ENCODE data around the gene FYB2.
"Not testable (repeated sequence)": the region's sequence is repeated elsewhere in the genome, so short reads cannot be mapped to it uniquely, and the experiment has no call there.

The FYB2 gene

DNA sequence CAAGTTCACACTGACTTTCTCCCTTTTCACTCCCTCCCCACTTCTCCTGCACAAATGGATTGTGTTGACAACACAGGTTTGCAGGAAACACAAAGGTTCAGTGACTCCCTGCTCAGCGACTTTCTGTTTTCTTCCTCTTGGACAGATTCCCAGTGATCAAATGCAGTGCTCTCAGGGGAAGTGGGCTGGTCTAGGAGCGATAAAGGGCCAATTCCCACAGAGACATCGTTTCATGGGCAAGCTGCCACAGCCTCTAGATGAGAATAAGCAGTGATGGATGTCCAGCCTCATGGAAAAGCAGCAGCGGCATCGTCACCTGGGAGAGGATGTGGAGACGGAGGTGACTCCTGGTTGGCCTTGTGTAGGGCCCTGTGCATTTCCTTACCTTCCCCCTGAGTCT lies 30.6 kb downstream of the FYB2 start:
- DNase-seq (ENCODE audit: low spot score), result no peak

DNA sequence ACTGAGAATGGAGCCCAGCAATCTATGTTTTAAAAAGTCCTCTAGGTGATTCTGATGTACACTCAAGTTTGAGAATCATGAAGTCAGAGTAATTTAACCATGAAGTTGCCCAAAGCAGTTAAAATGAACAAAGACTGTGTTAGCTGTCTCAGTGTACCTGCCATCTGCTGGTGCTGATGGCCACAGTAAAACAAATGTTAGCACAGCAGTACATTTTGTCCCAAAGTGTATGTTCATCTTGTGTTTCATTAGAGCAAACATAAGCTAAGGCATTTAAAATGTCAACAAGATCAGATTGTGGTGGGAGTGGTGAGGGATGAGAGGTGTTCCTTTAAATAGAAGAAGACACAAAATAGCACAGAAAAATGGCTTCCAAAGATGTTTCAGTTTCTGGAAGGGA lies 31.1 kb downstream of the FYB2 start:
- DNase-seq (ENCODE audit: low spot score), result no peak

DNA sequence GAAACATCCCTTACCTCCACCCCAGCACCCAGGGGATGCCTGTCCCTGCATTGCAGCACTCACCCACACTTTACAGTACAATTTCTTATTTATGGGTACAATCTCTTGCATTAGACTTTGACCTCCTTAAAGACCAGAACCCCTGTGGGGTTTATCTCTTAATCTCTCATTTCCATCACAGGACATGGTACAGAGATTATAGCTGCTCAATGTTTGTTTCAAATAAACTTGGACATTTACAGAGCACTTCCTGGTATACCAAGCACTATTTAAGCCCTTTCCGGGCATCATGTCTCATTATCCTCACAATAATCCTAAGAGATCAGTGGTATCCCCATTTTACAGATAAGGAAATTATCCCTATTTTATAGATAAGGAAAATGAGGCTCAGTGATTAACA lies 31.9 kb downstream of the FYB2 start:
- DNase-seq (ENCODE audit: low spot score), result no peak

DNA sequence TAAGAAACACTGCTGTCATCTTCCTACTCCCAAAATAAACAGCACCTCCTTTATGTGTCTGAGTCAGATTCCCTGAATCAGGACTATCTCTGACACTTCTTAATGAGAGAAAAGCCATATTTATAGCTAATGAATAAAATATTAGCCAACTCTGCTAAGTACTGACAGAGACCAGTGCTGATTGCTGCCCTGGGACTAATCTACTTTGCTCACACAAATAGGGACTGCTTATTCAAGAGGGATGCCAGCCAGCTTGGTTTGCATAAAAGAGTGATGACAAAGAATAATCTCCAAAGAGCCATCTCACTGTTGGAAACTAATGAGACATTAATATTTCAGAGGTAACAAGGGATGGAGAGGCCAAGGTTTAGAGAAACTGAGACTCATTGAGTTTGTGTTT lies 36.4 kb downstream of the FYB2 start:
- DNase-seq (ENCODE audit: low spot score), result no peak

DNA sequence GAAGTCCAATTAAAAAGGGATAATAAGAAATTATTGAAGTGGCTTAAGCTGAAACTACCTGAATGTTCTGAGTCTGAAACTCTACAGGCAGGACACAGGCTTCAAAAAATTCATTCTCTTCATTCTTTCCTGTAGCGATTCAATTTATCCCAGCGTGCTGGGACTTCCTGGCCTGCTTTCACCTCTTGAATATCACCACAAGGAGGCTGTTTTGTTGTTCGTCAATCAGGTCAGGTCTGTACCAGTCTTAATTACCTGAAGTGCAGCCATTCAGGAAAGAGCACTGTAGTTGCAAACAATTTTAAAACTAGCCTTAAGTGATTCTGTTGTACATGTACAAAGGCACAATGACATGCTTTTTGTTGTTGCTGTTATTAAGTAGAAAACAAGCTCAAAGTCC lies 38.4 kb downstream of the FYB2 start:
- no peak for DNase-seq (ENCODE audit: low spot score)

DNA sequence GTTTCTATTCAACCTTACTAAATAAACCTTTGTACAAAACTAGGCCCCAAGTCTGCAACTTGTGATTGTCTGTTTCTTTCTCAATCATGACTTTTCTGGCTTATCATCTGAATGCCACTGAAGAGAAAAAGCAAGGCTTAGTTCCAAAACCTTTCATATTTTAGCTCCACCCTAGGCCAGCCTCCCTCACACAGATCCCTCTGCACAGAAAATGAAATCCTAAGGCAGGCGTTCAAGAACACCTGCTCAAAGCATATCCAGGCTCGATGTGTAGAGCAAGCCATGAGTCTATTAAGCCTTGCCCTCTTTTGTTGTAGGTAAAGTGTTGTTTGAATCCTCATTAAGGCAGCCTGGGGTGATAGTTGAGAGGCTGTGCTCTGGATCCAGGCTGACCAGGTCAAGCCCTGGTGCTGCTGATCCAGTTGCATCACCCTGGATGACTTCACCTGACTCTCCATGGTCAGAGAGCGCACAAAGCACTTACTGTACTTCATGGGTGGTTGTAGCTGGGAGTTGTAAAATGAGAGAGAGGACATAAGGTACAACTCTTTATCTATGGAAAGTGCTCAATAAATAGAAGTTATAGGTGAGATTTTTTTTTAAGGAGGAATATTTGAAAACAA lies 39.0 kb downstream of the FYB2 start:
- DNase-seq (ENCODE audit: low spot score), result no peak

DNA sequence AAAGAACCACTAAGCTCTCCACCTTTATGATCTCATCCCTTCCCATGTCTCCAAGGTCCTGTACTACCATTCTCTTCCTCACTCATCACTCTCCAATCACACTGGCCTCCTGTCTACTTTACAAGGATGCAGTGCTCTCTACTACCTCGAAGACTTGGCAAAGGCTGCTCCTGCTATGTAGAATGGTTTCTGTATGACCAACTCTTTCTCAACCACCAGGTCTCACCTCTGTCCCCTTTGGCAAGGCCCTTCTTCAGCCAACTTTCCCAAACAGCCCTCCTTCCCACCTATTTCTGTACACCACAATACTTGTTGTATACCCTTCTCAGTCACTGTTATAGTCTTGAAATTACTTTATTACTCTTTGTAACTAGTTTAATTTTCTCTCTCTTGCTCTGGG lies 41.2 kb downstream of the FYB2 start:
- no peak for DNase-seq (ENCODE audit: low spot score)

DNA sequence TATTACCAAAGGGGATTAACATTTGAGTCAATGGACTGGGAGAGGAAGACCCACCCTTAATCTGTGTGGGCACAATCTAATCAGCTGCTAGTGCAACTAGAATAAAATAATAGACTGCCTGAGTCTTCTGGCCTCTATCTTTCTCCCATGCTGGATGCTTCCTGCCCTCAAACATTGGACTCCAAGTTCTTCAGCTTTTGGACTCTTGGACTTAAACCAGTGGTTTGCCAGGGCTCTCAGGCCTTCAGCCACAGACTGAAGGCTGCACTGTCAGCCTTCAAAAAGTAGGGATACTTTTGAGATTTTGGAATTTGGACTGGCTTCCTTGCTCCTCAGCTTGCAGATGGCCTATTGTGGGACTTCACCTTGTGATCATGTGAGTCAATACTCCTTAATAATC lies 44.5 kb downstream of the FYB2 start:
- DNase-seq (ENCODE audit: low spot score), result not testable (repeated sequence)

DNA sequence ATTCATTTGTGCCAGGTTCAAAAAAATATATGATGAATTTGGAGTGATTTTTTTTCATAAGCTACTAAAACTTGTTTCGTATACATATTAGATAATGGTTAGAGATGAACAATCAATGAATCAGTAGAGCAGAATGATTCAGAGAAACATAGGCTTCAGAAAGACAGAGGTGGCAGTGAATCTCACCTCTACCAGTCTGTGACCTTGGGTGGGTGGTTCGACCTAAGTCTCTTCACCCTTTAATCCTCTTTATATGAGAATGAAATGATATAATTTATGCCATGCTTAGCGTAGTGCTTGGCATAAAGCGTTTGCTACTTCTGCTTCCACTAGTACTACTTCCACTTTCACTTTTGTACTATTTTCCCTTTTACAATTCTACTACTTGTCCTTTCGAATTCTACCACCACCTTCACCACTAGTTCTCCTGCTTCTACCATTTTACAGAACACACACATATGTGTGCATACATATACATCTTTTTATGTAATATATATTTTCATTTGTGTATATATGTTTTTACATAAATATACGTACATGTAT lies 45.1 kb downstream of the FYB2 start:
- no peak for DNase-seq (ENCODE audit: low spot score)

DNA sequence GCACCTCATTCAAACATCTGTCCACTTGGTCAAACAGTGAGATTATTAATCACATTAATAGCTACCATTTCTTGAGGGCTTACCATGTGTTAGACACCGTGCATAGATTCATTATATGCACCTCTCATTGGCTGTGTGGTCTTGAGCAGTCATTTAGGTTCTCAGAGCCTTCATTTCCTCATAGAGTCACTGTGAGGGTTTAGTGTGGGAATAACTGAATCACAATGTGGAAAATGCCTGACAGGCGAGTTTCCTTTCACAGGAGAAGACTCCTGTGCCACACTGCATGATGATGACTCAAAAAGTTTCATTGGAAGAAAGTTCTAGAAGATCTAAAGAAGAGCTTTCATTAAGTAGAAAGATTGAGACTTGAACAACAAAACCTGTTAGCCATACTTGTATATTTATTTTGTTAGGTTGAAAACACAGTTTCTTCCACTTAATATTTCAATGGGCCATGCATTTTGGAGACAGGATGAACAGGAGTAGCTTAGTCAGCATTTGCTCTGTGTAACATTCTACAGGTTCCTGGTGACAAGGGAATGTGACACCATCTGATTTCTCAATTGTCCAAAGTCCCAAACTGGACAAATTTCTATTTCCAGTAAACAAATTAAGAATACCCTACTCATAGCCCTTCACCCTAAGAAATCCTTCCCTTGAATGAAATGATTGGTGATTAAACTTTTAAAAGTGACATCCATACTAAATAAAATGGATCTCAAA lies 45.7 kb downstream of the FYB2 start:
- no peak for DNase-seq (ENCODE audit: low spot score)

DNA sequence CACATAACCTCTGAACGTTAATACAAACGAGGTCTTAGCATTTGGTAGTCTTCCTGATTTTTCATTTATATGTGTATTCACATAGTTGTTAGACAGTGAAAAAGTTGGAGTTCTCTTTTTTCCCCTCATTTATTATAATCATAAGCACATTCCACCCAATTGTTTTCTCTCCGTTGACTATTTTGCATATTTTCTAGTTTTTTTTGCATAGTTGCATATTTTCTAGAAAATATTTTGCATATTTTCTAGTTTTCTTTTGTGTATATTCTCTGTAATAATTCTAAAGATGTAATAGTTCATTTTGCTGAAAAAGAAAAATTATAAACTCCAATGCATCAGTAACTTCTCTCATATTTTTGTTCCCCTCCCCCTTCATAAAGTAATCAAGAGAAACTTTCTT lies 47.5 kb downstream of the FYB2 start:
- DNase-seq (ENCODE audit: low spot score), result no peak

DNA sequence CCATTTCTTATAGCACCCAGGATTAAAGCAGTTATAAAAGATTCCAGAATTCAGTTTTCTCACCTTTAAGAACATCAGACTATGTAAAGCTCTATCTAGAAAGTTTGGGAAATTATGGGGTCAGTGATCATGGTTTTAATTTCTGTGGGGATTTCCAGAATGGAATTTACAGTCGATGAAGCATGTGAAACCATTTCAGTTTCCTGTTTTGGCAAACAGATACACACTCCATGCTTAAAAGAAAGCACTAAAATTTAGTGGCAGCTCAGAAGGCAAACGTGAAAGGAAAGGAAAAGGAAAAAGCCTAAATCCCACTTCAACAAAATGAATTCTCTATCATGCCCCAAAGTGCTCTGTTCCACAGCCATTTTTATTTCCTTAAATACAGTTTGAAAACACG lies 60.4 kb downstream of the FYB2 start:
- no peak for DNase-seq (ENCODE audit: low spot score)

DNA sequence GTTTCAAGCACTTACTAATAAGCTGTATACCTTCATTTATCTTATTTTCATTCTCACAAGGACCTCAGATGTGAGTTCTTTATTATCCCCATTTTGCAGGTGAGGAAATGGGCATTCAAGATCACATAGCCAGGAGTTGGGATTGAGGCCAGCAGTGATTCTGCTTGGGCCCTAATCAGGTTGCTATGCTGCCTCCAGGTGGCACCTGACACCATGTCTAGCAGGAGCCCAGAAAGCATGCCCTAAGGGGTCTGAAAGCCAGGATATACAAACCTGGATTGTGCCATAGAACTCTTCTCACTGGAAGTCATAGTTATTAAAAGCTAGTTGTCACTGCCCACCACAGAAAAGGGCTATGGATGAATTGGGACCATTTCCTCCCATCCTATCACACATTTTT lies 61.1 kb downstream of the FYB2 start:
- no peak for DNase-seq (ENCODE audit: low spot score)

DNA sequence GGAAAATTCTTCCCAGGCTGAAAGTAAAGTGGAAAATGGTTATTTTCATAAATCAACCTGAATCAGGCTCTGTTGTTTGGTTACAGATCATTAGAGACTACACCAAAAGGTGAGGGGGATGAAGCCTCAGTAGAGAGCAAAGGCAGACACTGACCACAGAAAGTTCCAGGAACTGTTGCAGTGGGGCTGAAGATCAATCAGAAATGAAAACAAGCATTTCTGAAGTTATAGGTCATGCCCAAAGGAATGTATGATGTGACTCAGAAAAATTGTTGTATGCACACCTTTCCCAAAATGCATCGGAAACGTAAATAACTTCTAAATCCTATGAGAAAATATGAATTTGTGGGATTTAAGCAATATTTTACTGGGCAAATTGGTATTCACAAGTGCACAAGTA lies 63.3 kb downstream of the FYB2 start:
- no peak for DNase-seq (ENCODE audit: low spot score)

DNA sequence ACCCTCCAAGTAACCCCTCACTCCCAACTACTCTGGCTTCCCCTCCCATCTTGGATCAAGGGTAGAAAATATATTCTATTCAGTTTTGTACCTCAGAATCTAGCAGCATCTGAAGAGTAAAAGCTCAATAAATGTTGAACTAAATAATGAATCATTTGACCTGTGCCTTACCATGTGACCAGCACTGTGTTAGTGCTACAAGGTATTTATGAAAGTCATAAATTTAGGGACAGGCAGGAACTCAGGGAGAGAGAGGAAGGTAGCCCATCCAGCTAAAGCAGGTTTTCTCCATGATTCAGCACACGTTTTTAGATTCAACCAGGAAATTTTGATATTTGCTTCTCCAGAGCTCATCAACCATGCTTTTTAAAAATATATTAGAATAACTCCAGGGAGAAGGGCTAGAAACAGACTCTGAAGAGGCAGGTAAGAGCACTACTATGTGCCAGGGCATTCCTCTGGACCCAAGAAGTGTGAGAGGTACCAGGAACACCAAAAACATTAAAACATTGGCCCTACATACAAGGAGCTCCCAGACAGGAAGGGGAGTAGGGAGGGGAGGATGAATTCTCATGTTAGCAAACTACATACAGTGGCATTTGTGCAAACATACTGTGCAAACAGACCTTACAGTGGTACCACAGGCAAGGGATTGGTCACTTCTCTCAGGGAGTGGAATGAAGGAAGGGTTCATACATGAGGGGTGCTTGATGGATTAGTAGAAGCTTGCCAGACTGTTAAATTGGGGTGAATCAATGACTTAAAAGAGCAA lies 64.3 kb downstream of the FYB2 start:
- no peak for DNase-seq (ENCODE audit: low spot score)

DNA sequence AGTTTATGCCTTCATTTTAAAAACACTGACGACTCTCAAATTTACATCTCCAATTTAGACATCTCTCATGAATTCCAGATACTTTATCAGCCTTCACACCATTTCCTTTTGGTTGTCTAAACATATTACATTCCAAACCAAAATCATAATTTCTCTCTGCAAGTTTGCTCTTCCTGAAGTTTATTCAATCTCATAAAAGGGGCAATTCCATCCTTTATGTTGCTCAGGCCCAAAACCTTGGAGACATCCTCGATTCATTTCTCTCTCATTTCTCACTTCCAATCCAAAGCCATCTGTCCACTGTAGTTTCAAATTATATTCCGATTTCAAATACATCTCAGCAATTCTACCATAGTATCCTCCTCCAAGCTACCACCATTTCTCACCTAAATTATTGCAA lies 74.0 kb downstream of the FYB2 start:
- no peak for DNase-seq (ENCODE audit: low spot score)

DNA sequence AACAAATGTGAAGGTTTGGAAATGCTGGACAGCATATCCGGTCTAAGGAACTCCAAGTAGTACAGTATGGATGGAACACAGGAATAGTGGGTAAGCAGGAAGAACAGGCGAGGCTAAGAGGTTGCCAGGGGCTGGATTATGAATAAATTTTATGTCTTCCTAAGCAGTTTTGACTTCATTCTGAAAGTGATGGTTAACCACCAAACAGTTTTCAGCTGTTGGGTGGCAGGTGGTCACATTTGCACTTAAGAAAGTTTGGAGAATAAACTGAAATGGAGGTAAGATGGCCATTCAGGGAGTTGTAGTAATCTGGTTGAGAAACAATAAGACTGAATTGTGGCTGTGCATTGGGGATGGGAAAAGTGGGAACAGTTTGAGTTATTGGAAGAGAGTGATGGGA lies 90.2 kb downstream of the FYB2 start:
- no peak for DNase-seq (ENCODE audit: low spot score)

DNA sequence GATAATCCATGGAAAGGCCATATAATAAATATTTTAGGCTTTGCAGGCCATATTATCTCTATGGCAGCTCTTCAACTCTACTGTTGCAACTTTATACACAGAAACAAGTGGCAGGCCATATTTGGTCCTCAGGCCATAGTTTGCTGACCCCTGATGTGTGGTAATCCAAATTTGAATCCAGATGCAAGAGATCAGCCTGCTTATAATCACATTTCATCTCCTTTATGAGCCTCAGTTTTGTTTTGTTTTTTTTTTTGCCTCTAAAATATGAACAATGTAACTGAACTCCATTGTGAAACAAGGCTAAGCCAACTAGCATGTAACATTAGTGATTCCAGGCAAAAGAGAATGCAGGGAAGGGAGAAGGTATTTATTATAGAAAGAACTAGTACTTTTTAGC lies 92.5 kb downstream of the FYB2 start:
- no peak for DNase-seq (ENCODE audit: low spot score)

DNA sequence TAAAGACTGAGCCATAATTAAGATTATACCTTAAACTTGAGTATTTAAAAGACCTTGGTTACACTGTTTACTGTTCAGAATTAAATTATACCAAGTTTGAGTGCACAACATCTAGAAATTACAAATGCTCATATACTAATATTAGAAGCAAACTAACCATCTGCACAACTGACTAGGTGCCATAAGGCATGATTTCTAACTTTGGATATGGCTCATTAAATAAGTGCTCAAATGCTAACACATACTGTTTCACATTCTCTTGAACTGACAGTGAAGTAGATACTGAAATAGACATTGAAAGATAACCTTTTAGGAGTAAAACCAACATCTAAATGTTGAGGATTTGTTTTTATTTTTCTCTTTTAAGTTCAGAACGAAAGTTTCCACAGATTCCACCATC lies 100.0 kb downstream of the FYB2 start:
- no peak for DNase-seq (ENCODE audit: low spot score)

DNA sequence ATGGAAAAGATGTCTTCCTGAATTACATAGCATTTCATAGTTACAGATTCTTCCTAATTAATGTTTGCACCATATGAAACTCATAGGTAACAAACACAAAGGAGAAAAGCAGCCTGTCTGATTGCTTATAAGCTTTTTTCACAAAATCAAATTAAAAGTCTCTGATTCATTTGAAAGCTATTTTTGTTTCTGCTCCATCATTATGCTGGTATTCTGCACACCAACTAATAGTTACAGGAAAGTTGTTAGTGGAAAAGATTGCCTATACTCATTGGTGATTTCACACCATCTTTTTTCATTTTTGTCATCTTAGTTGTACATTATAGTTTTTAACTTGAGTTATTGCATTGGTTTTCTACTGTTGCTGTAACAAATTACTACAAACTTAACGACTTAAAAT lies 104.0 kb downstream of the FYB2 start:
- no peak for DNase-seq (ENCODE audit: low spot score)

DNA sequence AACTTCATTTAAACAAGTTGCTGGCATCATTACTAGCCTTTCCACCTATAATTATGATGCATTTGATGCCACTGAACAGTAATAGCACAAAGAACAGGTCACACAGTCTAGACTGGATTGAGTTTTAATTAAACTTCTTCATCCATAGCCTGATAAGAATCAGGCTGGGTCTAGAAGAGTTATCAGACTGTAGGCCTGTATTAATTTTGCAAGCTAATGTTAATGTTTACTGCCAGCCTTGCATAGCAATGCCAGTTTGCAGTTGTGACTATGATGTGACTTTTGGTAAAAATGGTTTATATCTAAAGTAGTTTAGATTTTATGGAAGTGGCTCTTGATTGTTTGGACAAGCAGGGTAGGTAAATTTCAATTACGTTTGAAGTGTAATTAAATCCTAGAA lies 106.1 kb downstream of the FYB2 start:
- no peak for DNase-seq (ENCODE audit: low spot score)

DNA sequence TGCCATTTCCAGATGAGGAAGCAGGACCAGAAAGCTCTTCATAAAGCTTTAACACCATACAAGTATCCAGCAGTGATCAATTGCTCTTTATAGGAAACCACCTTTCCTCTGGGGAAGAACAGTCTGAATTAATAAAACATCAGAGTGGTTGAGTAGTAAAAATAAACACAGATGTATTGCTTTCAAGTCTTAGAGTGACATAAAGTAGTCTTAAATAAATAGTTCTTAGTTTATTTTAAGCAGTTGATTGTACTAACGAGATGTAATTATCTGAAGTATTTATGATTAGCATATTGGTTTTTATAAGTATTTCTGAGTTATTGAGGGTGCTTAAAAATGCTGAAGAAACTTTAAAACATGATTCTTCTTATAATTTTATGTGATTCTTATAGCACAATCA lies 107.1 kb downstream of the FYB2 start:
- DNase-seq (ENCODE audit: low spot score), result no peak

DNA sequence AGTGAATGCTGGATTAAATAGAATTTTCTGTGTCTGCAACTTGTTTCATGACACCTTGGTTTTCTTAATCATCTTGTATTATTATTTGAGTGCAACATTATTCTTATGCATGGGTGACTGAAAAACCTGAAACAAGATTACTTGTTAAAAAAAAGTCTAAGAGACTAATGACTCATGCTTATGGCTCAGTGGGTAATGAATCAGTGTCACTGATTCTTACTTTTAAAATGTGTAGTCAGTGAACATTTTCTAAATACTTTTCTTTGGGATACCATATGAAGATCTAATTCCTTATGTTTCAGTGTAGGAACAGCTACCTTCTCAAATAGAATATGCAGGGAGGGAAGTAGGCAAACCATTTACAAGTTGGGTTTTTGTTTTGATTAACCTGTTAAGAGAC lies 108.6 kb downstream of the FYB2 start:
- DNase-seq (ENCODE audit: low spot score), result peak; percentile 74

Measured in RKO (cell line).